GM19324 (cell line): Measurements from ENCODE around the gene CEP112.
"Not testable (repeated sequence)": the region's sequence is repeated elsewhere in the genome, so short reads cannot be mapped to it uniquely, and the experiment has no call there.

Experiments used
- ATAC-seq: cut with Tn5 transposase; IDR thresholded peaks from one replicate; pipeline ENCODE4 v1.9.1; 2021; ENCODE audit warnings: mild to moderate bottlenecking, moderate library complexity; ENCODE audit not compliant: unreplicated experiment, low FRiP score

Gene CEP112

GRCh38 chr17:65851965-65852736 lies 339.8 kb downstream of the CEP112 start:
- no peak for ATAC-seq

GRCh38 chr17:65850486-65850885 lies 341.4 kb downstream of the CEP112 start:
- ATAC-seq = no peak

GRCh38 chr17:65848751-65849150 lies 343.2 kb downstream of the CEP112 start:
- ATAC-seq = no peak

GRCh38 chr17:65841089-65841488 lies 350.8 kb downstream of the CEP112 start:
- no peak for ATAC-seq

GRCh38 chr17:65837232-65837631 lies 354.7 kb downstream of the CEP112 start:
- not testable (repeated sequence) for ATAC-seq

- no peak for ATAC-seq
Measured at GRCh38 chr17:65833214-65833613, 358.7 kb downstream of the CEP112 start.

GRCh38 chr17:65830356-65830755 lies 361.6 kb downstream of the CEP112 start:
- no peak for ATAC-seq

GRCh38 chr17:65826577-65826976 lies 365.4 kb downstream of the CEP112 start:
- ATAC-seq = not testable (repeated sequence)

GRCh38 chr17:65824901-65825300 lies 367.0 kb downstream of the CEP112 start:
- ATAC-seq = no peak

GRCh38 chr17:65823713-65824112 lies 368.2 kb downstream of the CEP112 start:
- ATAC-seq = no peak

- no peak for ATAC-seq
Measured at GRCh38 chr17:65820811-65821210, 371.1 kb downstream of the CEP112 start.

- no peak for ATAC-seq
Measured at GRCh38 chr17:65820306-65820705, 371.6 kb downstream of the CEP112 start.

- ATAC-seq = no peak
Measured at GRCh38 chr17:65819810-65820209, 372.1 kb downstream of the CEP112 start.

- ATAC-seq = no peak
Measured at GRCh38 chr17:65817951-65818350, 374.0 kb downstream of the CEP112 start.

- no peak for ATAC-seq
Measured at GRCh38 chr17:65814418-65814817, 377.5 kb downstream of the CEP112 start.

GRCh38 chr17:65813306-65813705 lies 378.6 kb downstream of the CEP112 start:
- ATAC-seq = no peak

- ATAC-seq = no peak
Measured at GRCh38 chr17:65811043-65811442, 380.9 kb downstream of the CEP112 start.

- ATAC-seq = no peak
Measured at GRCh38 chr17:65809366-65809765, 382.6 kb downstream of the CEP112 start.

- ATAC-seq = not testable (repeated sequence)
Measured at GRCh38 chr17:65808566-65808965, 383.4 kb downstream of the CEP112 start.

GRCh38 chr17:65807361-65807760 lies 384.6 kb downstream of the CEP112 start:
- no peak for ATAC-seq

GRCh38 chr17:65801513-65801912 lies 390.4 kb downstream of the CEP112 start:
- no peak for ATAC-seq

GRCh38 chr17:65800655-65801054 lies 391.3 kb downstream of the CEP112 start:
- no peak for ATAC-seq

- no peak for ATAC-seq
Measured at GRCh38 chr17:65799869-65800268, 392.1 kb downstream of the CEP112 start.
